LNCAP (cell line): ENCODE results near the gene IGFL2.

Source experiments
- CTCF ChIP-seq: fragments of 450-650 bp; IDR thresholded peaks from 2 replicates; pipeline ENCODE4 v1.5.1; 2017; ENCODE audit warnings: mild to moderate bottlenecking

Gene IGFL2

GRCh38 chr19:46144756-46145155 is 3.3 kb upstream of the IGFL2 start:
- TF ChIP-seq CTCF: no peak

- TF ChIP-seq CTCF: no peak
Measured at GRCh38 chr19:46147166-46147740, 785 bp upstream of the IGFL2 start.

GRCh38 chr19:46150606-46151005 is 2.6 kb downstream of the IGFL2 start:
- no peak for TF ChIP-seq CTCF

- TF ChIP-seq CTCF: no peak
Measured at GRCh38 chr19:46155237-46155636, 7.2 kb downstream of the IGFL2 start.

- no peak for TF ChIP-seq CTCF
Measured at GRCh38 chr19:46159418-46160232, 11.6 kb downstream of the IGFL2 start.

- no peak for TF ChIP-seq CTCF
Measured at GRCh38 chr19:46160233-46160775, 12.3 kb downstream of the IGFL2 start.

- no peak for TF ChIP-seq CTCF
Measured at GRCh38 chr19:46162731-46163130, 14.7 kb downstream of the IGFL2 start.
